ENCODE data around the gene MANBA.

GRCh38 chr4:102722740-102723139 lies 38.0 kb downstream of the MANBA start:
- TF ChIP-seq POLR2AphosphoS5 (IDR thresholded peaks at IDR 0.05; ENCODE audit: low read depth, low read length) (no peak), TAF1 (IDR thresholded peaks at IDR 0.05; ENCODE audit: borderline replicate concordance, insufficient read depth, low read length) (no peak), SIN3A (IDR thresholded peaks at IDR 0.05; ENCODE audit: borderline replicate concordance, insufficient read depth, low read length) (no peak)

Measured in PFSK-1 (cell line).